ENCODE results near the gene NRIP1.
A peak's percentile ranks its signal among the peaks of the same experiment; 100 is the strongest.

The NRIP1 gene

GRCh38 chr21:15029077-15029476 is 35.7 kb downstream of the NRIP1 start:
- no peak for DNase-seq (ENCODE audit: low read depth)
- no peak for TF ChIP-seq CTCF (IDR thresholded peaks at IDR 0.05; ENCODE audit: low read length, missing control alignments)
- H3K4me3 ChIP-seq (replicated peaks; ENCODE audit: low read depth, low read length): no peak overlapping the region

GRCh38 chr21:15028186-15028585 is 36.6 kb downstream of the NRIP1 start:
- DNase-seq (ENCODE audit: low read depth): no peak
- no peak overlapping the region for H3K4me3 ChIP-seq (replicated peaks; ENCODE audit: low read depth, low read length)
- no peak for TF ChIP-seq CTCF (IDR thresholded peaks at IDR 0.05; ENCODE audit: low read length, missing control alignments)

GRCh38 chr21:15027056-15027455 is 37.7 kb downstream of the NRIP1 start:
- DNase-seq (ENCODE audit: low read depth): no peak
- TF ChIP-seq CTCF (IDR thresholded peaks at IDR 0.05; ENCODE audit: low read length, missing control alignments): no peak
- no peak overlapping the region for H3K4me3 ChIP-seq (replicated peaks; ENCODE audit: low read depth, low read length)

- no peak for DNase-seq (ENCODE audit: low read depth)
- no peak for TF ChIP-seq CTCF (IDR thresholded peaks at IDR 0.05; ENCODE audit: low read length, missing control alignments)
Measured at GRCh38 chr21:15026370-15026769, 38.4 kb downstream of the NRIP1 start.

GRCh38 chr21:15023776-15024175 is 41.0 kb downstream of the NRIP1 start:
- no peak overlapping the region for H3K4me3 ChIP-seq (replicated peaks; ENCODE audit: low read depth, low read length)
- no peak for DNase-seq (ENCODE audit: low read depth)
- no peak for TF ChIP-seq CTCF (IDR thresholded peaks at IDR 0.05; ENCODE audit: low read length, missing control alignments)

More at GRCh38 chr21:15026370-15026769, 38.4 kb downstream of the NRIP1 start:
- no peak overlapping the region for H3K4me3 ChIP-seq (replicated peaks; ENCODE audit: low read depth, low read length)

GRCh38 chr21:15022608-15023261 is 42.1 kb downstream of the NRIP1 start:
- no peak overlapping the region for H3K4me3 ChIP-seq (replicated peaks; ENCODE audit: low read depth, low read length)
- no peak for DNase-seq (ENCODE audit: low read depth)
- peak; percentile 0 for TF ChIP-seq CTCF (IDR thresholded peaks at IDR 0.05; ENCODE audit: low read length, missing control alignments)

GRCh38 chr21:15020797-15021196 is 44.0 kb downstream of the NRIP1 start:
- no peak for TF ChIP-seq CTCF (IDR thresholded peaks at IDR 0.05; ENCODE audit: low read length, missing control alignments)
- no peak for DNase-seq (ENCODE audit: low read depth)
- H3K4me3 ChIP-seq (replicated peaks; ENCODE audit: low read depth, low read length): no peak overlapping the region

Measured in fibroblast of pulmonary artery (primary cell).